COR-L47 (cell line): Measurements from ENCODE around the gene RP2.
A peak's percentile ranks its signal among the peaks of the same experiment; 100 is the strongest.

ENCODE experiments used
- DNase-seq: peaks from one replicate; lab custom pipeline; 2025; lab: John Stamatoyannopoulos, UW

The RP2 gene

DNA sequence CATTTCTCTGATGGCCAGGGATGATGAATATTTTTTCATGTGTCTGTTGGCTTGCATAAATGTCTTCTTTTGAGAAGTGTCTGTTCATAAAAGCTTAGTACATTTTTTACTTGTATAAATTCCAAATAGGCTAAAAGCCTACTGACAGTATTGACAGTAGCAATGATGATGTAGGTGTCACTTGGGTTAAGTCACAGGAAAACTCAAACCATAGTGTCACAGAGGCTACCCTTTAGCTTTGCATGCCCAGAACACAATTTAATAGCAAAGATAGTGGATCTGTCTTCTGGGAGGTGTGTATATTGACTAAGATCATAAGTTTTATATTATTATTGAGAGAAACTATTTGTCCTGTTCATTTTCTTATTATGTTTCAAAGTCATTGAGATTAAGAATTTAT lies 8.1 kb downstream of the RP2 start:
- DNase-seq, result no peak

- no peak for DNase-seq
Measured at GRCh38 chrX:46849933-46850332, 13.1 kb downstream of the RP2 start.

DNA sequence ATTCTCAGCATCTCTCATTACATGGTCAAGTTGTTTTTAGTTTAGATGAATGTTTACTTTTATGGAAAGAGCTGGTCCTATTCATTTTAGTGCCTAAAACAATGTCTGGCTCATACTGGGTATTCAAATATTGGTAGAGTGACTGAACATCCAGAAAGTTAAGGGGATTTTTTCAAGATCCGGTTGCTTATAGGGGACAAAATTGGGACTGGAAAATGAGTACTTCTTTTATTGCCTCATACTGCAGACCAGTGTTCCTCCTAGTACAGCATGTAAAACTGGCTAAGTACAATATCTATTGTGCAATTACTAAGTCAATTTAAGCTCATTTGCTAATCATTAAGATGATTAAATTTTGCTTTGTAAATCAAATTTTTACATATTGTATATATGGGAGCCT lies 13.9 kb downstream of the RP2 start:
- DNase-seq, result no peak

- DNase-seq, result no peak
Measured at GRCh38 chrX:46856483-46856882, 19.6 kb downstream of the RP2 start.

DNA sequence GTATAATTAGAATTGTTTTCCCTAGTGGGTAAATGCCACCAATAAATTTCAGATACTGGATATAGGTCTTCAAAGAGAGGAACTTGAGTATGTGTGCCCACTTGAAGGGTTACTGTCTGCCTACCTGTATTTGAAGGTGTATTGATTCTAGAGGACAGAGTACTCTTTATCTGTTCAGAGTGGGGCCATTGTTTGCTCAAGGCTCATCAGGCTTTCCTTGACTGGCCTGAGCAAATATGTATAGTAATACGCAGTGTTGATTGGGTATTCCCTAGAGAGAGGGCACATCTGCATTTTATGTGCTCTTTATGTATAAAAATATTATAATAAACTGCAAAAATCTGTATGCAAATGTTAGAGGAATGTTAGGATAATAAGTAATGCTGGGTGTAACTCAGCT lies 23.7 kb downstream of the RP2 start:
- DNase-seq, result no peak

DNA sequence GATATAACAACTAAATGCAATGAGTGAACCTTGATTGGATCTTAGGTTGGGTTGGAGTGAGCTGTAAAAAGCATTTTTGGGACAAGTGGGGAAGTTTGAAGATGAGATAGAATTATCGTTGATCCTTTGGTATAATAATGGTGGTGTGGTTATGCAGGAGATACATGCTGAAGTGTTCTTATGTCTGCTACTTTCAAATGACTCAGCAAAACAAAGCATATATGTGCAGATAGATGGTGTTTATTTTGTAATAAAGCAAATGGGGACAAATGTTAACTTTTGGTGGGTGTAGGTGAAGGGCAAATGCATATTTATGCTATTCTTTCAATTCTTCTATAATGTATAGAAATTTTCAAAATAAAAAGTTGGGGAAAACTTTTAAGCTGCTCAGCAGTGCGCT lies 26.2 kb downstream of the RP2 start:
- DNase-seq, result no peak

DNA sequence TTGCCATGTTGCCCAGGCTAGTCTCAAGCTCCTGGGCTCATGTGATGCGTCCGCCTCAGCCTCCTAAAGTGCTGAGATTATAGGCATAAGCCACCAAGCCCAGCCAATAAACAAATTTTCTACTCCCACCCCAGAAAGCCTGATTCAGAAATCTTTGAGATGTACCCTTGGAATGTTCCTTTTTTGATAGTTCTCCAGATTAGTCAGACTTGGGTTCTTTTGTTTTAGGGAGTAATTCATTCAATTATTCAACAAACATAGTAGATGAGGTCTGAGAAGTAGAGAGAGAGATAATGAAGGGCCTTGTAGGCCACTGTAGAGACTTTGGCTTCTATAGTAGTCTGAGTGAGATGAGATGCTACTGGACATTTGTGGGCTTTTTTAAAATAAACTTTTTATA lies 27.8 kb downstream of the RP2 start:
- no peak for DNase-seq

DNA sequence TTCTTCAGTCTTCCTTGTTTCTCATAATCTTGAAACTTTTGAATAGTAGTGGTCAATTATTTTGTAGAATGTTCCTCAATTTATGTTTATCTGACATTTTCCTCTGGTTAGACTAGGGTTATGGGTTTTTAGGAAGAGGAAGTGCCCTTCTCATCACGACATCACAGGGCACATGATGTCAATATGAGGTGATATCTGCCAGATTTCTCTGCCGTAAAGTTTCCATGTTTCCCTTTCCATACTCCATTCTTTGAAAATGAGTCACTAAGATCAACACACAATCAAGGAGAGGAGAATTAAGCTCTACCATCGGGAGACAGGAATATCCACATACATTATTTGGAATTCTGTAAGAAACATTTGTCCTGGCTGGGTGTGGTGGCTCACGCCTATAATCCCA lies 28.4 kb downstream of the RP2 start:
- DNase-seq, result no peak

DNA sequence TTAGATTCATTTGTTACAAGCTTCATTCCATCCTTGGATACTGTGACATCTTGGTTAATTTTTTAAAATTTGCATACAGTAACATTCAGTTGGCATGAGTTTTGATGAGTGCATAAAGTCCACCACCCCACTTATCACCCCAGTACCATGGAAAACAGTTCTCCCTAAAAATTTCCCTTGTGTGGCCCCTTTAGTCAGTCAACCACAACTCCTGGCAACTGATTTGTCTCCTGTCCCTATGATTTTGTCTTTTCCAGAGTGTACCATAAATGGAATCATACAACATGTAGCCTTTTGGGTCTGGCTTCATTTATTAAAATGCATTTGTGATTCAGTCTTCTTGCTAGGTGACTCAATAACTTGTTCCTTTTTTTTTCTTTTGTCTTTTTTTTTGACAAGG lies 29.9 kb downstream of the RP2 start:
- DNase-seq, result no peak

- no peak for DNase-seq
Measured at GRCh38 chrX:46873746-46874145, 36.9 kb downstream of the RP2 start.

- DNase-seq, result no peak
Measured at GRCh38 chrX:46876901-46877300, 40.1 kb downstream of the RP2 start.

DNA sequence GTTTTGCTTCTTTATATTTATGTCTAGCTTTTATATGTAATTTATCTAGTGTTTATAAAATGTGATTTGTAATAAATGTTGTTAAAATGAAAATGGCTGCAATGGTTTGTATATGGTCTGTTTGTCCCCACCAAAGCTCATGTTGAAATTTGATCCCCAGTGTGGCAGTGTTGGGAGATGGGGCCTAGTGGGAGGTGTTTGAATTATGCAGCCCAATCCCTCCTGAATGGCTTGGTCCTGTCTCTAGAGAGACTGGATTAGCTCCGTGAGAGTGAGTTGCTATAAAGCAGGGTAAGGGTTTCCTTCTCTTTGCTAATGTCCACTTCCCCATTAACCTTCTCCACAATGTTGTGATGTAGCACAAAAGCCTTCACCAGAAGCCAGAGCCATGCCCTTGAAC lies 45.4 kb downstream of the RP2 start:
- no peak for DNase-seq

DNA sequence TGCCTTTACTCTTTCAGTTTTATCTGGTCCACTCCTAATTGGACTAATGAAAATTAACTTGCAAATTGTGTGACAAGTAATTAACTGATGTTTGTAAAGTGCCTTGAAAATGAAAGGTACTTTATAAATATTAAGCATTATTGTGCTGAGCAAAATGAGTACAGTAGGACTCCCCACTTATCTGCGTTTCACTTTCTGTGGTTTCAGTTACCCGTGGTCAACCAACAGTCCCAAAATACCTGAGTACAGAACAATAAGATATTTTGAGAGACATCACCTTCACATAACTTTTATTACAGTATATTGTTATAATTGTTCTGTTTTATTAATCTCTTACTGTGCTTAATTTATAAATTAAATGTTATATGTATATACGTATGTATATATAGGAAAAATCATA lies 48.0 kb downstream of the RP2 start:
- DNase-seq, result no peak

- DNase-seq, result no peak
Measured at GRCh38 chrX:46898207-46898606, 61.4 kb downstream of the RP2 start.

DNA sequence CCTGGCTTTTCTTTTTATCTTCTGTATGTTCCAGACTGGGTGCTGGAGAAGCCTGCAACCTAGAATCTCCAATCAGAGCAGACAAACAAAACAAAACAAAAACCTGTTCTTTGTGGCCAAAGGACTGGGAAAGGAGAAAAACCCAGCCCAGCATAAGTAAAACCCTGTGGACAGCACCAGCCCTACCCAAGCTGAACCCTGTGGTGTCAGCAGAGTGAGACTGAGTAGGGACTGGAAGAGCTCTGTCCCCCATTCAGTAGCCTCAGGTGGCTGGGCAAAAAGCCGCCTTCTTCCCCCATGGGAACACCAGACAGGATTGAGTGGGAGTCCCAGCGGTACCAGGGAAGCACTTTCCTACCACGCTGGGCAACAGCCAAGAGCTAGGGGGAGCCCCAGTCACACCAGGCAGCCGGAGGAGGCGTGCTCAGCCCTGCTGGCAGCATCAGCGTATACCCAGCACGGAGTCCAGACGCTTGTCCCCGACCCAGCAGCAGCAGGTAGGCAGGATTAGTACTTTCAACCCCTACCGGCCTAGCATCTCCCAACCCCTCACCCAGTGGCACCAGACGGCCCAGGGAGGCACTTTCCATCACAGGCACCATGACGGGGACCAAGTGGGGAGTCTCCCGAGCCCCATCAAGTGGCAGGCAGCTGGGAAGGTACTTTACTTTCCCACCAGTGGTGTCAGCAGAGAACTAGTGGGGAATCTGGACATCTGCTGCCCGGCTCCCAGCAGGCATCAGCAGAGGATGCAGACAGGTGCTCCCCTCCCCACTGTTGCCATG lies 66.8 kb downstream of the RP2 start:
- DNase-seq, result peak; percentile 78

DNA sequence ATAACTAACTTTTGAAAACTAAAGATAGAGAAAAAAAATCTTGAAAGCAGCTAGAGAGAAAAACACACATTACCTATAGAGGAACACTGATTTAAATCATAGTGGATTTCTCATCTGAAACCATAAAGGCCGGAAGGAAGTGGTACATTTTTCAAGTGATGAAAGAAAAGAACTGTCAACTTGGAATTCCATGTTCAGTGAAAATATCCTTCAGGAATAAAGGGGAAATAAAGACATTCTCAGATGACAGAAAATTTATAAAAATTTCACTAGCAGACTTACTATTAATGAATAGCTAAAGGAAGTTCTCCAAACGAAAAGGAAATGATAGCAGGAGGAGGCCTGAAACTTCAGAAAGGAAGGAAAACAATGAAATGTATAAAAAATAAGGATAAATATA lies 67.8 kb downstream of the RP2 start:
- DNase-seq, result no peak

DNA sequence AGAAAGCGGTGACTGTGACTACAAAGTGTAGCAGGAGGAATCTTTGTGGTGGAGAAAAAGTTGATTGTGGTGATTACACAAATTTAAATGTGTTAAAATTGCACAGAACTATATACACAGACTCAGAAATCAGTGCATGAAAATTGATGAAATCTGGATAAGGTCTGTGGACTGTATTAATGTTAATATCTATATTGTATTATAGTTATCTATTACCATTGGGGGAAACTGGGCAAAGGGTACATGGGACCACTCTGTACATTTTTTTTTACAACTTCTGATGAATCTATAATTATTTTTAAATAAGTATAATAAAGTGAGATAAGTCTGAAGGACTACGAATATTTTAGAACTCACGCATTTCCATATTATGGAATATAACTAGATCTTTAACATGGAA lies 73.6 kb downstream of the RP2 start:
- no peak for DNase-seq

GRCh38 chrX:46912098-46912602 lies 75.3 kb downstream of the RP2 start, which contains the start of gene JADE3:
Gene JADE3 (plus strand): TSS chrX:46912421. CDS start chrX:46984895, 72,474 bp downstream.
- peak; percentile 66 for DNase-seq

- peak; percentile 29 for DNase-seq
Measured at GRCh38 chrX:46912603-46913491, 76.0 kb downstream of the RP2 start.

DNA sequence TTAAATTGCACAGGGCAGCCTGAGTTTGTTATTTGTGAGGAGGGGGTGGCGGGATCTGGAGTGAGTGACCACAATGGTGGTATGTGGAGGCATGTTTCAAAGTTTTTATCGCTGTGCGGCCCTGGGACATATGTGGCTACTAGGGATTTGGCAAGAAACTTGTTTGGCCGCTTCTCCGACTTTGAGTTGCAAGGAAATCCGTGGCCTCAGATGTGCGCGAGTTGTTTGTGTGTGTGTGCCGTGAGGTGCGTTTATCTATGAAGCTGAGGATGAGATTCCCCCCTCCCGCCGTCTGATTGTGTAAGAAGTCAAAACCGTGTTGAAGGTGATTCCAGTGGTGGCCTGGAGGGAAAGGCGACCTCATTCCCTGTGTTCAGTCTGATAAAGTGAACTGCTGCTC lies 76.8 kb downstream of the RP2 start:
- no peak for DNase-seq

DNA sequence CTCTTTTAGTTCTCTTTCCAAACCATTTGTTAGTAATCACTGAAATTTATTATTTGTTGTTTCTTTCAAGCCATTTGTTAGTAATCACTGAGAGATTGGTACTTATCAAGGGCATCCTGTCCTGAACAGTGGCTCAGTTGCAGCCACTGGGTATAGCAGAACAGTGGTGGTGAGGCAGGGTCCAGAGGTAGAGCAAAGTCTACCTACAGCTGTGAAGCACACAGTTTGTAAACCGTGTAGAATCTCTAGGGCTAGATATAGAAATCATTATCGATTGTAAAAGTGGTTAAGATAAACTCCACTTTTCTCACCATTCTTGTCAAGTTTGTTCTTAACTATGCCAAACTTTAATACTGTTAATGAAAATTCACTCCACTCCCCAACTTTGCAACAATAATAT lies 79.4 kb downstream of the RP2 start:
- no peak for DNase-seq

DNA sequence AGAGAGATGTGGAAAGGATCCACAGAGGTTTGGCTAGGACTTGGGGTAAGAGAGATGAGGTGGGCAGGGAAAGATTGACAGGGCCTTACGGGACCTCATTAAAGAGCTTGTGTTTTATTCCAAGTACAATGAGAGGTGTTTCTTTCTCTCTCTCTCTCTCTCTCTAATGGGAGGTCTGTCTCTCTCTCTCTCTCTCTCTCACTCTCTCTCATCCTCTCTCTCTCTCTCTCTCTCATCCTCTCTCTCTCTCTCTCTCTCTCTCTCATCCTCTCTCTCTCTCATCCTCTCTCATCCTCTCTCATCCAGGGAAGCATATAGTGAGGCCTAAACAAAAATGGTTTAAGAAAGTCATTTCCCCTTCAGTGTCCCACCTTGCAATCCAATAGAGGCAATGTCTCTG lies 80.8 kb downstream of the RP2 start:
- DNase-seq, result no peak

GRCh38 chrX:46918434-46918833 lies 81.6 kb downstream of the RP2 start:
- no peak for DNase-seq
